Stimulated activated CD8-positive, alpha-beta memory T cell treated with anti-CD3 and anti-CD28 coated beads, Interleukin-4, amount 100 ng/mL, for 1 hour (primary cell): ENCODE measurements around the gene PLEKHS1.
"Not testable (repeated sequence)": the region's sequence is repeated elsewhere in the genome, so short reads cannot be mapped to it uniquely, and the experiment has no call there.

Source experiments
- DNase-seq, 2 donors: peaks; one replicate each; pipeline ENCODE4 v3.0.0-alpha.2; 2020; ENCODE audit warnings: low read depth in 2 of 2, low spot score in 1 of 2

PLEKHS1 gene

DNA sequence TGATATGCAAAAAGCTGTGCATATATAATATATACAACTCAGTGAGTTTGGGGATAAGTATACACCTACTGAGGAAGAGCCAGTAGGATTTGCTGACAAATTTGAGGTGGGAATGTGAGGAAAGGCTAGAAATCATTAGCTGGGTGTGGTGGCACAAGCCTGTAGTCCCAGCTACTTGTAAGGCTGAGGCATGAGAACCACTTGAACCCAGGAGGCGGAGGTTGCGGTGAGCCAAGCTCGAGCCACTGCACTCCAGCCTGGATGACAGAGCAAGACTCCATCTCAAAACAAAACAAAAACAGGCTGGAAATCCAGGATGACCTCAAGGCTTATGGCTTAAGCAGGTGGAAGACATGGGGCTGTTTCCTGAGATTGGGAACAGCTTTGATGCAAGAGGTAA lies 10.6 kb upstream of the PLEKHS1 start:
- DNase-seq, result no peak

DNA sequence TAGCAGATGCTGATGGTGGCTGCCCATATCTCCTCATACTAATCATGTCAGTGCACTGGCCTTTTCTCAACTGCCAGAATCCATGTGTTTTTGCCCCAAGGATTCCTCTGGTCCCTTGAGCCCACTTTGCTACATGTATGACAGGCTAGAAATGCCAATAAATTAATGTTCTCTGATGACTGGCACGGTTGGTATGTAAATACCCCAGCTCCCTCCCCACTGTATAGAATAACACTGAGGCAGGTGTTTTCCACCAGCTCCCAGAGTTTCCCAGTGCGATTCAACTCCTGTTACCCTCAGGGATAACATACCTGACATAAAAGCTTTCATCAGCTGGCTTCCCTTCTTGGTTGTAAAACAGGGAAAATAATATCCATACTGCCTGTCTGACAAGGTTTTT lies 9.0 kb upstream of the PLEKHS1 start:
- no peak for DNase-seq

GRCh38 chr10:113743594-113743993 lies 7.9 kb upstream of the PLEKHS1 start:
- DNase-seq, result no peak

DNA sequence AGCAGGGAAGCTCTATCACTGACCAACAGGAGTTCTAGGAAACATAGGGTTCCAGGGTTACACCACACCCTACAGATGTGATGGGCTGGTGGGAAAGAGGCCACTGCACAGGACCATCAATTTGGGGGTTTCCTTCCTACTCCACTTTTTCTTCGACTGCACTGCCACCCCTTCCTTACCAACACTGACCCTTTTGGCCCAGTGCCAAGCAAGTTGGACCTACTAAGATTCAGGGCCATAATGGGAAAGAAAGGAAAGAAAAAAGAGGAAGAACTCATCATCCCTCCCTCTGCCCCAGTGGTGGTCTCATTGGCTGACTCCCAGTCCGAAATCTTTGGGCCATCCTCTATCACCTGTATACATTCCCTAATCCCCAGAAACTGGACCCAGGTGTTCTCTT lies 6.1 kb upstream of the PLEKHS1 start:
- DNase-seq, result no peak

- no peak for DNase-seq
Measured at GRCh38 chr10:113746217-113746957, 5.1 kb upstream of the PLEKHS1 start.

- no peak for DNase-seq
Measured at GRCh38 chr10:113752553-113752952, 1.1 kb downstream of the PLEKHS1 start.

DNA sequence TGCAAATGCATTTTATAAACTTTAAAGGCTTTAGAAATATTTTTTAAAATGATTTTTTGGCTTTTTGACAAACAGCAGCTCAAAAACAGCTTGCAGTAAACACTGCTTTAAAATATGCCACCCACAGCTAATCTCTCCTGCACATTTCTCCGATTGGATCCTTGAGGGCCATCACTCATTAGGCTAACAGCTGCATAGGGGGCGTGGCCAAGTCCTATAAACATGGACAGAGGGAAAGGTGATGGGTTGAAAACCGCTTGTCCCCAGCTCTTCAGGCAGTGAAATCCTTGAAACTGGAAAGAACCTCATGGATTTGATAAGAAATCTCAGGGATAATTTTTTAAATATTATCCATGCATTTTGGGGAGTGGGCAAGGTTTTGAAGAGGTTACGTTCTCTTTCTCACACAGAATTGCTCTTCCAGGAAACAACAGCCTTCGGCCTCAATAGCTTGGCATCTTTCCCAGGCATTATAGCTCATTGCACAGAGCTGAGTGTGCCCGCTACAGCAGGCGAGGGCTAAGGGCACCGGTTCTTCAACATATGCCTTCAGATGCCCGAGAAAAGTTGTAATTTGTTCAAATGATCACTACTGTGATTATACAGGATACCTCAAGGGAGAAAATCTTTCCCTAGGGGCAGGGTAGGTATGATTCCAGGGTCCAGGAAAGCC lies 1.7 kb downstream of the PLEKHS1 start:
- DNase-seq, result no peak

DNA sequence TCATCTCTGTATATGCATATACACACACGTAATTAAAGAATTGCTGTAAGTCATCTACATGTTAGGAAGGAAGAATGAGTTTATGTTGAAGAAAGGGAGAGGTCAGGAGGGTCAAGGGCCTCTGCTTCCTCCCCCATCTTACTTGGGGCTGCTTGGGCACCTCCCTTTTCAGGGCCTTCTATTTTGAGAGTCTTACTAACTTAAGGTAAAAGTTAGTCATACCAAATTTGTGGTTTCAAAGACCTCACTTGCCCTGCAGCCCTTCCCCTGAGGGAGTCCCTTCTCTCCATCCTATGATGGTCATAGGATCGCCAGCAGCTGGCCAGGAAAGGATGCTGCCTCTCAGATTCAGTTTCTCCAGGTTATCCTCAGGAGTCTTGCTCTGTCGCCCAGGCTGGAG lies 2.6 kb downstream of the PLEKHS1 start:
- DNase-seq, result no peak

- no peak for DNase-seq
Measured at GRCh38 chr10:113754768-113755167, 3.3 kb downstream of the PLEKHS1 start.

DNA sequence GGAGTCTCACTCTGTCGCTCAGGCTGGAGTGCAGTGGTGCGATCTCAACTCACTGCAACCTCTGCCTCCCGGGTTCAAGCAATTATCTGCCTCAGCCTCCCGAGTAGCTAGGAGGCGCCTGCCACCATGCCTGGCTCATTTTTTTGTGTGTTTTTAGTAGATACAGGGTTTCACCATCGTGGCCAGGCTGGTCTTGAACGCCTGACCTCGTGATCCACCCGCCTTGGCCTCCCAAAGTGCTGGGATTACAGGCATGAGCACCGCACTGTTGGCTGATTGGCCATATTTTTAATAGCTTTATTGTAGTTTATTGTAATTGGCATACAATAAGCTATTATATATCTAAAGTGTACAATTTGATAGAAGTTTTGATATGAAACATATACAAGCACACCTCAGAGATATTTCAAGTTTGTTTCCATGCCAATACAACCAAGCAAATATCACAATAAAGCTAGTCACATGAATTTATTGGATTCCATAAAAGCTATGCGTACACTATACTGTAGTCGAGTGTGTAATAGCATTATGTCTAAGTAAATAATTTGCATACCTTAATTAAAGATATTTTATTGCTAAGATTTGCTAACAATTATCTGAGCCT lies 5.6 kb downstream of the PLEKHS1 start:
- DNase-seq, result no peak

GRCh38 chr10:113762083-113762482 lies 10.6 kb downstream of the PLEKHS1 start:
- DNase-seq, result no peak

- no peak for DNase-seq
Measured at GRCh38 chr10:113764582-113764981, 13.1 kb downstream of the PLEKHS1 start.

GRCh38 chr10:113765910-113766309 lies 14.4 kb downstream of the PLEKHS1 start:
- DNase-seq, result no peak

DNA sequence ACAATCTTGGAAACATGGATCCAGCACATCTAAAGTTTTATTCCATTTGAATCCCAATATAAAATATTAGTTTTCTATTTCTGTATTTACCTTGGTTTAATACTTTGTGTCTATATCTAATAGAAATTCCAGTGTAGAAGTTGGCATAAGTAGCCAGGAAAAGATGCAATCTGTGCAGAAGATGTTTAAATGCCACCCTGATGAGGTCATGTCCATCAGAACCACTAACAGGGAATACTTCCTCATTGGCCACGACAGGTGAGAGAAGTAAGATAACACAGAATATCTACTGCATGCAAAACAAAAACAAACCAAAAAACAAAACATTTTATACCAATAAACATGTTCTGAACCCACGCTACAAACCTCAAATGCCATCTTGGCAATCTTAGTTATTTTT lies 15.7 kb downstream of the PLEKHS1 start:
- DNase-seq, result no peak

DNA sequence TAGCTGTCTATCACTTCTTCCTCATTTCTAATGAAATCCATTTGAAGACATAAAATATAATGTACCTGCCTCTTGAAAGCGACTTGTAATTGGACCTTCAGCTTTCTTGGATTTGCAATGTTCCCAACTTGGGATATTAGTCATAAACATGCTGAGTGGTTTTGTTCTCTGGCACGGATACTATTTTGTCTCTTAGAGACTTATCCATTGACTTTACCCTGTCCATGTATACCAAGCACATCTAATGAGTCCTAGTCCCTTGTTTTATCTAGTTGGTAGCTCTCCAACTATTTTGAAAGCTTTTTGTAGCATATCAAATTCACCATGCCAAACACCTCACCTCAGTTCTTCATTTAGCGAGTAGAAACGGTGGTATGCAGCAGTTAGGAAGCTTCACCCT lies 18.9 kb downstream of the PLEKHS1 start:
- DNase-seq, result no peak

GRCh38 chr10:113771131-113771530 lies 19.6 kb downstream of the PLEKHS1 start:
- DNase-seq, result not testable (repeated sequence)

- DNase-seq, result no peak
Measured at GRCh38 chr10:113775686-113776294, 24.3 kb downstream of the PLEKHS1 start.

- no peak for DNase-seq
Measured at GRCh38 chr10:113776553-113776952, 25.1 kb downstream of the PLEKHS1 start.

DNA sequence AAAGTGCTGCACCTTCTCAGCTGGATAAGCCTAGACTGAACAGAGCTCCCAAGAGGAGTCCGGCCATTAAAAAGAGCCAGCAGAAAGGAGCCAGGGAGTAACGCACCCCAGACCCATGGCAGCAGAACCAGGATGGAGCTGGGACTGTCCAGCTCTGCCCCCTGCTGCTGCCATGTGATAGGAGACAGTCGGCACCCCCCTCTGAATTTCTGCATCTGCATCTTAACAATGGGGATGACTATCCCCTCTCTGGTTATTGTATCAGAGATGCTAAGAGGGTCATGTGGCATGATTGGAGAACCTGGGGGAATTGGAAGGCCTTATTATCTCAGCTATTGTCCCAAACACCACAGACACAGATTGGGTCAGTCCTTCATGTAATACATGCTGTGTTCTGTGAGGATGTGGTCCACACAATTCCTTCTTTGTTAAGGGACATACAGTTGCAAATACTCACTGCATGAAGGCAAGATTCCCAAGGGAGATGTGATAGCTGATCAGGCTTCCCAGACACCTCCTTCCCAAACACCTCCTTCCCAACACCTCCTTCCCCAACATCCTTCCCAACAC lies 29.3 kb downstream of the PLEKHS1 start:
- DNase-seq, result no peak

- no peak for DNase-seq
Measured at GRCh38 chr10:113782367-113782766, 30.9 kb downstream of the PLEKHS1 start.

DNA sequence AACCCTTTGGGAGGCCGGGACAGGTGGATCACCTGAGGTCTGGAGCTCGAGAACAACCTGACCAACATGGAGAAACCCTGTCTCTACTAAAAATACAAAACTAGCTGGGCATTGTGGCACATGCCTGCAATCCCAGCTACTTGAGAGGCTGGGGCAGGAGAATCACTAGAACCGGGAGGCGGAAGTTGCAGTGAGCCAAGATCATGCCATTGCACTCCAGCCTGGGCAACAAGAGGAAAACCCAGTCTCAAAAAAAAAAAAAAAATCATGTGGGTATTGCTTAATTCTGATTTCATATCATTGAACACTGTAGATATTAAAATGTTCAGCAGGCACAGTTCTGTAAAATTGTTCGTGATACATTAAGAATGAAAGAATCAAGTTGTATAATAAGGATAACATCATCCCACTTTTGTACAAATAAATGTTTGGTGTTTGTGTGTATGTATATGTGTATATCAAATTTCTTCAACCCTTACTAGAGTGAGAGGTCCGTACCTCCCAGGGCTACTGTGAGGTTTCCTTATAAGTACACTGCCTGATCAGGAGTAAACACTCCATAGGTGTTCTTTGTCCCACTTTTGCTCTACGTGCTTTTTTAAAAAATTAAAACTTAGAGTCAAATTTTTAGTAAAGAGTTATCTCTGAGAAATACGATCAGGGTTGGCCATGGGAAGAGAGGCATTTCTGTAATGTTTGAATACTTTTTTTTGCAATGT lies 31.7 kb downstream of the PLEKHS1 start:
- DNase-seq, result no peak
